Testis (tissue), 2 donors: Measurements from ENCODE around the gene ZNF423.

Source experiments
- POLR2A ChIP-seq: fragments of 450-650 bp; IDR thresholded peaks from one replicate; pipeline ENCODE4 v1.6.1; 2017; ENCODE audit warnings: antibody characterized with exemption, mild to moderate bottlenecking, moderate library complexity
- TF ChIP-seq, protein P1 (sequence below), 3 experiments: fragments of 450-650 bp in 2 of 3; fragments of 200-600 bp in 1 of 3; sonication (generic) in 1 of 3; IDR thresholded peaks; one replicate each; pipeline ENCODE4 v1.5.1; 2016 to 2019; ENCODE audit warnings: antibody characterized with exemption in 3 of 3, mild to moderate bottlenecking in 2 of 3, moderate library complexity in 1 of 3

DNA sequence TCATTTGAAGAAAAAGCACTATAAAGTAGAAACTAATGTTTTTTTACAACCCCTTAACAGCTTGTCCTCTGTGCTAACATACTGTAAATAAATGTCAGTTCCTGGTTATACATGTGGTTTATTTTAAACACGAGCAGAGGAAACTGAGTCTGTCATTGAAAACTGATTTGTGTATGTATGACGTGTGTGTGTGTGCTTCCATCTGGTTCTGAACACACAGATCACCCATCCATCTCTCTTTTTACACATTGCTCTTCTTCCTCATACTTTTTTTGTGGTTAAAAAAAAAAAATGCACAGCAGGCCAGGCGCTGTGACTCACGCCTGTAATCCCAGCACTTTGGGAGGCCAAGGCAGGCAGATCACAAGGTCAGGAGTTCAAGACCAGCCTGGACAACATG lies 49.5 kb downstream of the ZNF423 start:
- TF ChIP-seq POLR2A: no peak
- TF ChIP-seq, protein P1, sequence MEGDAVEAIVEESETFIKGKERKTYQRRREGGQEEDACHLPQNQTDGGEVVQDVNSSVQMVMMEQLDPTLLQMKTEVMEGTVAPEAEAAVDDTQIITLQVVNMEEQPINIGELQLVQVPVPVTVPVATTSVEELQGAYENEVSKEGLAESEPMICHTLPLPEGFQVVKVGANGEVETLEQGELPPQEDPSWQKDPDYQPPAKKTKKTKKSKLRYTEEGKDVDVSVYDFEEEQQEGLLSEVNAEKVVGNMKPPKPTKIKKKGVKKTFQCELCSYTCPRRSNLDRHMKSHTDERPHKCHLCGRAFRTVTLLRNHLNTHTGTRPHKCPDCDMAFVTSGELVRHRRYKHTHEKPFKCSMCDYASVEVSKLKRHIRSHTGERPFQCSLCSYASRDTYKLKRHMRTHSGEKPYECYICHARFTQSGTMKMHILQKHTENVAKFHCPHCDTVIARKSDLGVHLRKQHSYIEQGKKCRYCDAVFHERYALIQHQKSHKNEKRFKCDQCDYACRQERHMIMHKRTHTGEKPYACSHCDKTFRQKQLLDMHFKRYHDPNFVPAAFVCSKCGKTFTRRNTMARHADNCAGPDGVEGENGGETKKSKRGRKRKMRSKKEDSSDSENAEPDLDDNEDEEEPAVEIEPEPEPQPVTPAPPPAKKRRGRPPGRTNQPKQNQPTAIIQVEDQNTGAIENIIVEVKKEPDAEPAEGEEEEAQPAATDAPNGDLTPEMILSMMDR (IDR thresholded peaks at IDR 0.05): no peak
